Lower leg skin (tissue), 4 donors: Measurements from ENCODE around the gene APOC1. TPM values are rescaled to one million over a fixed set of nuclear protein-coding genes. Genes with fewer than 3 reads are reported as not detected.

Experiments used
- DNase-seq, 2 donors: peaks; one replicate each; pipeline ENCODE4 v3.0.0-alpha.2; 2019; ENCODE audit warnings: low spot score in 2 of 2
- H3K4me3 ChIP-seq: fragments of 200-600 bp; sonication (generic); 2 replicates; pipeline ENCODE4 v1.5.1; 2017; ENCODE audit warnings: mild to moderate bottlenecking, low read depth; ENCODE audit not compliant: poor library complexity, severe bottlenecking
- CTCF ChIP-seq, 3 donors: fragments of 450-650 bp; IDR thresholded peaks; one replicate each; pipeline ENCODE4 v1.5.1; 2016; ENCODE audit warnings: antibody characterized with exemption in 3 of 3, mild to moderate bottlenecking in 3 of 3, moderate library complexity in 2 of 3
- POLR2A ChIP-seq, 2 donors: fragments of 450-650 bp; IDR thresholded peaks; one replicate each; pipeline ENCODE4 v1.6.1; 2016 to 2017; ENCODE audit warnings: antibody characterized with exemption in 2 of 2, mild to moderate bottlenecking in 1 of 2, moderate library complexity in 1 of 2
- WGBS, 2 donors: methylation state at CpG; one replicate each; pipeline ENCODE4 v1.1.5; 2018; 5-methylcytosine and 5-hydroxymethylcytosine counted together
- intact Hi-C: fragments of 100-400 bp; cut with DNase I; formaldehyde crosslinking; loops from one replicate; pipeline ENCODE4 v1.15.0; 2023; ENCODE audit warnings: low total_unique reads
- total RNA-seq, 4 donors: library from RNA; depleted of rRNA; stranded (reverse); fragments of >200 nt; gene quantifications; one replicate each; pipeline ENCODE4 v1.1.0, GENCODE V29; 2016

Gene APOC1
- total RNA-seq, 4 donors from 2014 or later: 17.1 to 35.5 (median 28.8) TPM

GRCh38 chr19:44961821-44962220, 47.4 kb downstream of the APOC1 start:
- TF ChIP-seq POLR2A (IDR thresholded peaks at IDR 0.05): no peak
- no peak for TF ChIP-seq CTCF (IDR thresholded peaks at IDR 0.05)
- WGBS, 2 donors: 90 to 91% methylated on average over 8 of the region's 8 CpGs
- no peak for DNase-seq
- intact Hi-C loops: no loop called here
- no peak overlapping the region for H3K4me3 ChIP-seq

GRCh38 chr19:44968118-44968517, 53.7 kb downstream of the APOC1 start:
- WGBS, 2 donors: 87 to 91% methylated on average over 5 of the region's 5 CpGs
- no peak for DNase-seq
- TF ChIP-seq POLR2A (IDR thresholded peaks at IDR 0.05): no peak
- TF ChIP-seq CTCF (IDR thresholded peaks at IDR 0.05): no peak
- intact Hi-C loops: no loop called here
- no peak overlapping the region for H3K4me3 ChIP-seq

- DNase-seq: no peak
- TF ChIP-seq POLR2A (IDR thresholded peaks at IDR 0.05): no peak
- TF ChIP-seq CTCF (IDR thresholded peaks at IDR 0.05): no peak
- no peak overlapping the region for H3K4me3 ChIP-seq
- 84 to 96% methylated on average over 4 of the region's 4 CpGs for WGBS, 2 donors
- intact Hi-C loops: no loop called here
These were observed 54.3 kb downstream of the APOC1 start for GRCh38 chr19:44968670-44969069.

Other genes with a start within 250 kb of the APOC1 start
- gene CEACAM19, start 243.1 kb upstream of the APOC1 start, total RNA-seq: 10 to 100 TPM in 1 of 4 donors, 1 to 10 TPM in 3; 5.4 to 10.2 (median 8.0) TPM
- not detected for gene CEACAM16, start 215.5 kb upstream of the APOC1 start, total RNA-seq
- gene BCL3, start 165.9 kb upstream of the APOC1 start, total RNA-seq: 10 to 100 TPM; 17.1 to 27.3 (median 19.0) TPM
- gene CBLC, start 136.7 kb upstream of the APOC1 start, total RNA-seq: 10 to 100 TPM; 64.3 to 87.0 (median 75.6) TPM
- 10 to 100 TPM; 32.3 to 73.5 (median 58.0) TPM for gene BCAM, start 105.5 kb upstream of the APOC1 start, total RNA-seq
- gene NECTIN2, start 68.3 kb upstream of the APOC1 start, total RNA-seq: 10 to 100 TPM; 75.2 to 91.1 (median 82.4) TPM
- 10 to 100 TPM; 32.5 to 52.3 (median 46.4) TPM for gene TOMM40, start 23.4 kb upstream of the APOC1 start, total RNA-seq
- gene APOE, start 8.8 kb upstream of the APOC1 start, total RNA-seq: 100 to 1,000 TPM; 511 to 997 (median 747) TPM
- not detected for gene APOC4, start 27.6 kb downstream of the APOC1 start, total RNA-seq
- gene APOC2, start 31.4 kb downstream of the APOC1 start, total RNA-seq: 1 to 10 TPM; 1.6 to 4.3 (median 2.8) TPM
- 100 to 1,000 TPM in 1 of 4 donors, 10 to 100 TPM in 3; 78.5 to 103 (median 94.2) TPM for gene CLPTM1, start 40.8 kb downstream of the APOC1 start, total RNA-seq
- gene RELB, start 86.9 kb downstream of the APOC1 start, total RNA-seq: 10 to 100 TPM in 3 of 4 donors, 1 to 10 TPM in 1; 8.1 to 15.1 (median 11.7) TPM
- gene CLASRP, start 124.4 kb downstream of the APOC1 start, total RNA-seq: 100 to 1,000 TPM in 2 of 4 donors, 10 to 100 TPM in 2; 59.9 to 207 (median 128) TPM
- 1 to 10 TPM; 2.4 to 7.8 (median 4.8) TPM for gene ZNF296, start 161.9 kb downstream of the APOC1 start, total RNA-seq
- 10 to 100 TPM; 11.8 to 24.9 (median 21.5) TPM for gene GEMIN7, start 164.7 kb downstream of the APOC1 start, total RNA-seq
- 10 to 100 TPM; 37.4 to 55.2 (median 52.1) TPM for gene PPP1R37, start 178.6 kb downstream of the APOC1 start, total RNA-seq
- gene NKPD1, start 246.4 kb downstream of the APOC1 start, total RNA-seq: 100 to 1,000 TPM in 1 of 4 donors, 10 to 100 TPM in 3; 42.0 to 100 (median 51.4) TPM